H1 (cell line): Measurements from ENCODE around the gene PPP2R3A. TPM values are rescaled to one million over a fixed set of nuclear protein-coding genes. Genes with fewer than 3 reads are reported as not detected.

ENCODE experiments used
- CTCF ChIA-PET: fragments of 300-600 bp; sonication (Branson Sonifier 250); formaldehyde crosslinking; loops from one replicate; lab custom pipeline; 2021; ENCODE audit not compliant: partially characterized antibody; lab: Charles Lee
- POLR2A ChIA-PET: fragments of 300-600 bp; sonication (Branson Sonifier 250); formaldehyde crosslinking; loops from one replicate; lab custom pipeline; 2021; ENCODE audit warnings: inconsistent platforms; ENCODE audit not compliant: partially characterized antibody; lab: Charles Lee
- DNase-seq, 2 experiments: peaks; one replicate each; pipeline versions ENCODE4 v3.0.0 to v3.0.0-alpha.2; 2010 to 2022; ENCODE audit warnings: low spot score in 2 of 2, low read depth in 1 of 2, mixed read lengths in 1 of 2
- FAIRE-seq: peaks from 2 replicates; lab custom pipeline; 2011; peaks lifted over from hg19 to GRCh38; lab: Jason Lieb, UNC
- H2AFZ ChIP-seq: 2 replicates; pipeline ENCODE4 v1.8.1; 2012; ENCODE audit warnings: low read length, inconsistent platforms
- H2AK5ac ChIP-seq: 2 replicates; pipeline ENCODE4 v1.6.1; 2013; ENCODE audit warnings: low read depth, low read length
- H2BK120ac ChIP-seq: replicated peaks from 2 replicates; pipeline ENCODE3; 2013; ENCODE audit warnings: low read depth, low read length, inconsistent platforms
- H2BK12ac ChIP-seq: 2 replicates; pipeline ENCODE4 v1.6.1; 2013; ENCODE audit warnings: low read depth, low read length
- H2BK15ac ChIP-seq: 2 replicates; pipeline ENCODE4 v1.6.1; 2013; ENCODE audit warnings: low read length
- H2BK20ac ChIP-seq: 2 replicates; pipeline ENCODE4 v1.6.1; 2013; ENCODE audit warnings: low read length
- H2BK5ac ChIP-seq: 2 replicates; pipeline ENCODE4 v1.6.1; 2013; ENCODE audit warnings: low read depth, low read length
- H3K14ac ChIP-seq: 2 replicates; pipeline ENCODE4 v1.6.1; 2013; ENCODE audit warnings: inconsistent platforms; ENCODE audit not compliant: insufficient read length
- H3K18ac ChIP-seq: 2 replicates; pipeline ENCODE4 v1.6.1; 2013; ENCODE audit warnings: low read length; ENCODE audit errors: extremely low read depth
- H3K23ac ChIP-seq: 2 replicates; pipeline ENCODE4 v1.6.1; 2013; ENCODE audit warnings: inconsistent platforms; ENCODE audit not compliant: insufficient read length
- H3K23me2 ChIP-seq: 2 replicates; pipeline ENCODE4 v1.6.1; 2013; ENCODE audit warnings: low read depth, low read length
- H3K27ac ChIP-seq: 2 replicates; pipeline ENCODE4 v1.6.1; 2011; ENCODE audit warnings: low read depth, low read length, inconsistent platforms
- H3K27me3 ChIP-seq, 4 experiments: replicated peaks in 1 of 4; 1 replicate in 1 of 4; 2 replicates in 3 of 4; pipeline versions ENCODE4 v1.6.1 to v1.8.1; 2011 to 2013; ENCODE audit warnings: low read length in 3 of 4, mild to moderate bottlenecking in 3 of 4, inconsistent platforms in 2 of 4, mixed read lengths in 2 of 4, moderate library complexity in 1 of 4; ENCODE audit not compliant: control insufficient read depth in 3 of 4, insufficient read depth in 3 of 4; ENCODE audit errors: extremely low read depth in 1 of 4
- H3K36me3 ChIP-seq, 4 experiments: 2 replicates each; pipeline versions ENCODE4 v1.6.1 to v1.8.1; 2011 to 2013; ENCODE audit warnings: mild to moderate bottlenecking in 4 of 4, low read length in 3 of 4, moderate library complexity in 2 of 4, control low read depth in 1 of 4, inconsistent platforms in 1 of 4; ENCODE audit not compliant: insufficient read depth in 4 of 4, control insufficient read depth in 2 of 4
- H3K4ac ChIP-seq: replicated peaks from 2 replicates; pipeline ENCODE3; 2013; ENCODE audit warnings: low read length, low read depth, mixed read lengths, inconsistent platforms; ENCODE audit not compliant: insufficient read length
- H3K4me1 ChIP-seq, 4 experiments: replicated peaks in 1 of 4; 1 replicate in 1 of 4; 2 replicates in 3 of 4; pipeline versions ENCODE4 v1.6.1 to v1.8.1; 2011 to 2013; ENCODE audit warnings: low read length in 3 of 4, inconsistent platforms in 2 of 4, mixed read lengths in 1 of 4; ENCODE audit not compliant: insufficient read depth in 4 of 4, control insufficient read depth in 3 of 4
- H3K4me2 ChIP-seq, 2 experiments: 2 replicates each; pipeline versions ENCODE4 v1.6.1 to v1.8.1; 2011 to 2013; ENCODE audit warnings: low read depth in 2 of 2, low read length in 2 of 2, control low read depth in 1 of 2, inconsistent platforms in 1 of 2, mild to moderate bottlenecking in 1 of 2; ENCODE audit not compliant: insufficient read depth in 1 of 2
- H3K4me3 ChIP-seq, 4 experiments: fragments of 200-600, 300-600 bp in 1 of 4; sonication (generic), shearing (Covaris generic), sonication (Bioruptor Twin) in 1 of 4; 2 replicates each; pipeline versions ENCODE4 v1.5.1 to v1.8.1; 2011 to 2016; ENCODE audit warnings: low read length in 4 of 4, low read depth in 3 of 4, control low read depth in 2 of 4, inconsistent platforms in 2 of 4, mild to moderate bottlenecking in 2 of 4, mixed read lengths in 1 of 4, moderate library complexity in 1 of 4; ENCODE audit not compliant: insufficient read depth in 2 of 4; ENCODE audit errors: extremely low read depth in 1 of 4
- H3K56ac ChIP-seq: replicated peaks from 2 replicates; pipeline ENCODE3; 2013; ENCODE audit warnings: low read depth, mild to moderate bottlenecking, mixed read lengths, low read length, inconsistent platforms; ENCODE audit not compliant: insufficient read length
- H3K79me1 ChIP-seq: 2 replicates; pipeline ENCODE4 v1.6.1; 2013; ENCODE audit warnings: low read depth, low read length, control low read depth
- H3K79me2 ChIP-seq, 2 experiments: 2 replicates each; pipeline versions ENCODE4 v1.6.1 to v1.8.1; 2012 to 2013; ENCODE audit warnings: low read length in 2 of 2, mild to moderate bottlenecking in 2 of 2, inconsistent platforms in 1 of 2; ENCODE audit not compliant: insufficient read depth in 2 of 2, control insufficient read depth in 1 of 2
- H3K9ac ChIP-seq, 4 experiments: replicated peaks in 1 of 4; 1 replicate in 1 of 4; 2 replicates in 3 of 4; pipeline versions ENCODE4 v1.6.1 to v1.8.1; 2011 to 2013; ENCODE audit warnings: low read depth in 3 of 4, low read length in 3 of 4, control low read depth in 2 of 4, mild to moderate bottlenecking in 2 of 4, moderate library complexity in 2 of 4, inconsistent platforms in 1 of 4; ENCODE audit errors: extremely low read depth in 1 of 4
- H3K9me3 ChIP-seq, 2 experiments: 2 replicates each; pipeline versions ENCODE4 v1.6.1 to v1.8.1; 2012 to 2013; ENCODE audit warnings: mild to moderate bottlenecking in 2 of 2, moderate library complexity in 2 of 2, control low read depth in 1 of 2, inconsistent platforms in 1 of 2, low read depth in 1 of 2, low read length in 1 of 2, mixed read lengths in 1 of 2; ENCODE audit not compliant: insufficient read depth in 2 of 2
- H4K20me1 ChIP-seq, 2 experiments: replicated peaks in 1 of 2; 2 replicates each; pipeline versions ENCODE3 to v1.8.1; 2011 to 2013; ENCODE audit warnings: inconsistent platforms in 2 of 2, low read length in 2 of 2, mild to moderate bottlenecking in 1 of 2; ENCODE audit not compliant: insufficient read depth in 2 of 2, control insufficient read depth in 1 of 2
- H4K5ac ChIP-seq: 2 replicates; pipeline ENCODE4 v1.6.1; 2013; ENCODE audit warnings: low read length, low read depth, mixed read lengths, inconsistent platforms; ENCODE audit not compliant: insufficient read length
- H4K8ac ChIP-seq: 2 replicates; pipeline ENCODE4 v1.8.0; 2013; ENCODE audit warnings: mild to moderate bottlenecking, moderate library complexity, low read length, inconsistent platforms; ENCODE audit not compliant: insufficient read depth; ENCODE audit errors: extremely low read depth
- H4K91ac ChIP-seq: replicated peaks from 2 replicates; pipeline ENCODE3; 2013; ENCODE audit warnings: low read length, mixed read lengths, inconsistent platforms; ENCODE audit not compliant: insufficient read length
- CHD2 ChIP-seq: IDR thresholded peaks from 2 replicates; pipeline ENCODE4 v1.6.1; 2012; ENCODE audit warnings: low read length, improper control_type of control experiment
- EP300 ChIP-seq, 2 experiments: IDR thresholded peaks; 1 replicate in 1 of 2; 2 replicates in 1 of 2; pipeline ENCODE4 v1.6.1; 2011 to 2012; ENCODE audit warnings: low read depth in 2 of 2, low read length in 2 of 2, mild to moderate bottlenecking in 2 of 2, borderline replicate concordance in 1 of 2, inconsistent platforms in 1 of 2, moderate library complexity in 1 of 2
- GTF2F1 ChIP-seq: IDR thresholded peaks from 2 replicates; pipeline ENCODE4 v1.6.1; 2012; ENCODE audit warnings: low read depth, low read length, improper control_type of control experiment, borderline replicate concordance
- MAX ChIP-seq: IDR thresholded peaks from 2 replicates; pipeline ENCODE4 v1.6.1; 2012; ENCODE audit warnings: inconsistent platforms
- PHF8 ChIP-seq: fragments of 200-600 bp; sonication (generic); conservative IDR thresholded peaks from 2 replicates; pipeline ENCODE4 v1.7.1; 2012; ENCODE audit warnings: low read depth, mild to moderate bottlenecking, inconsistent platforms, low read length, moderate library complexity
- POLR2A ChIP-seq, 2 experiments: IDR thresholded peaks; 1 replicate in 1 of 2; 2 replicates in 1 of 2; pipeline ENCODE4 v1.6.1; 2011; ENCODE audit warnings: low read depth in 2 of 2, low read length in 2 of 2, mild to moderate bottlenecking in 2 of 2; ENCODE audit errors: control extremely low read depth in 1 of 2
- POU5F1 ChIP-seq: IDR thresholded peaks from 2 replicates; pipeline ENCODE4 v1.6.1; 2011; ENCODE audit warnings: low read depth, mild to moderate bottlenecking, low read length, moderate library complexity
- RFX5 ChIP-seq: IDR thresholded peaks from 2 replicates; pipeline ENCODE4 v1.6.1; 2011; ENCODE audit warnings: low read depth, low read length, improper control_type of control experiment, borderline replicate concordance
- USF2 ChIP-seq: IDR thresholded peaks from 2 replicates; pipeline ENCODE4 v1.6.1; 2011; ENCODE audit warnings: low read length, improper control_type of control experiment
- ZNF274 ChIP-seq: IDR thresholded peaks from 2 replicates; pipeline ENCODE4 v1.7.0; 2012; ENCODE audit warnings: low read length, borderline replicate concordance; ENCODE audit errors: extremely low read depth
- WGBS, 2 experiments: shearing (Covaris generic) in 1 of 2; methylation state at CpG; one replicate each; pipeline versions ENCODE4 v1.1.6 to v1.1.7; 2013 to 2015; ENCODE audit warnings: low lambda C conversion rate in 2 of 2, mixed read lengths in 2 of 2, inconsistent platforms in 1 of 2, low coverage in 1 of 2, missing lambda C conversion rate in 1 of 2; ENCODE audit not compliant: insufficient replicate concordance in 2 of 2, insufficient coverage in 1 of 2, insufficient read length in 1 of 2; ENCODE audit errors: extremely low coverage in 1 of 2, missing lambda C conversion rate in 1 of 2; 5-methylcytosine and 5-hydroxymethylcytosine counted together
- polyA plus RNA-seq, 7 experiments: library from polyadenylated mRNA; depleted of rRNA in 3 of 7; stranded (reverse) in 5 of 7; unstranded in 2 of 7; fragments of >200 nt in 5 of 7; fragments of 200-250 nt in 2 of 7; gene quantifications; 1 replicate in 5 of 7; 2 replicates in 1 of 7; 4 replicates in 1 of 7; pipeline versions ENCODE4 v1.2.1 to v1.2.3, GENCODE V29; 2011 to 2013; ENCODE audit warnings: missing spikeins in 2 of 7, mixed read lengths in 2 of 7
- total RNA-seq: library from RNA; stranded (reverse); fragmentation: NEBNext Ultra II Directional; extraction: Animal tissue kit (Norgen Biotek cat#: 25700); gene quantifications from 2 replicates; pipeline ENCODE4 v1.2.1, GENCODE V29; 2021
- TF ChIP-seq, protein P1 (sequence below): IDR thresholded peaks from 2 replicates; pipeline ENCODE4 v1.6.1; 2011; ENCODE audit warnings: low read depth, mild to moderate bottlenecking, low read length; ENCODE audit not compliant: insufficient read depth

The PPP2R3A gene
- total and polyA plus RNA-seq, 2 of the 8 experiments (the other 6 are each of a cell fraction or from before 2014, with no cell fraction given), result 4.1 to 15.2 TPM

GRCh38 chr3:136177876-136178275 lies 212.3 kb downstream of the PPP2R3A start:
- H2BK20ac ChIP-seq, result no peak overlapping the region
- H4K91ac ChIP-seq, result no peak overlapping the region
- FAIRE-seq, result no peak
- no peak overlapping the region for H3K14ac ChIP-seq
- no peak overlapping the region for H3K27ac ChIP-seq
- H3K9me3 ChIP-seq, result no peaks in the 10 kb centered on the region
- peaks cover 24 to 97% of the 10 kb centered on the region in 2 experiments for H3K79me2 ChIP-seq
- no peak overlapping the region for H3K4ac ChIP-seq
- no peaks in the 10 kb centered on the region; the same call in 1 of the 2 replicates for H3K23me2 ChIP-seq
- H3K4me2 ChIP-seq, result no peak overlapping the region
- H4K20me1 ChIP-seq, result peaks cover 13 to 21% of the 10 kb centered on the region in 2 experiments
- no peak overlapping the region for H3K23ac ChIP-seq
- no peak overlapping the region for H4K5ac ChIP-seq
- H3K4me1 ChIP-seq, result peaks cover 0 to 3% (median 0%) of the 10 kb centered on the region in 4 experiments; a peak in 1 of 7 replicates
- ChIA-PET CTCF (interaction anchor here (0.9 to 1.0 kb wide), 2 partner anchors 12 to 843 kb away, joined by 3 read pairs; no protein-coding TSS in a partner anchor), POLR2A (interaction anchor here (1.2 to 12.1 kb wide), 3 partner anchors 10 to 18 kb away, joined by 3 to 86 read pairs (median 3); partner anchors contain the start of gene MSL2)
- no peak overlapping the region for H3K9ac ChIP-seq
- H2BK15ac ChIP-seq, result no peak overlapping the region
- no peak overlapping the region for H3K4me3 ChIP-seq
- no peak overlapping the region for H4K8ac ChIP-seq
- H2BK120ac ChIP-seq, result no peak overlapping the region
- no peak for DNase-seq
- no peaks in the 10 kb centered on the region for H3K36me3 ChIP-seq
- H2BK5ac ChIP-seq, result no peak overlapping the region
- H3K56ac ChIP-seq, result no peak overlapping the region
- no peak overlapping the region for H2AFZ ChIP-seq
- no peaks in the 10 kb centered on the region for H3K27me3 ChIP-seq
- no peak overlapping the region for H2BK12ac ChIP-seq
- peaks cover 2% of the 10 kb centered on the region; the same call in 1 of the 2 replicates for H3K79me1 ChIP-seq
- no peak overlapping the region for H2AK5ac ChIP-seq
- TF ChIP-seq GTF2F1 (no peak), RFX5 (no peak), CHD2 (no peak), PHF8 (no peak), POU5F1 (no peak), ZNF274 (no peak), POLR2A (IDR thresholded peaks at IDR 0.05; ENCODE audit: control extremely low read depth in 1 of 2, low read depth in 2 of 2, low read length in 2 of 2) (no peak), MAX (no peak), EP300 (IDR thresholded peaks at IDR 0.05; ENCODE audit: borderline replicate concordance in 1 of 2, low read depth in 2 of 2, low read length in 2 of 2) (no peak), USF2 (no peak)
- TF ChIP-seq, protein P1, sequence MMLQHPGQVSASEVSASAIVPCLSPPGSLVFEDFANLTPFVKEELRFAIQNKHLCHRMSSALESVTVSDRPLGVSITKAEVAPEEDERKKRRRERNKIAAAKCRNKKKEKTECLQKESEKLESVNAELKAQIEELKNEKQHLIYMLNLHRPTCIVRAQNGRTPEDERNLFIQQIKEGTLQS, result no peak
- whole genome bisulfite sequencing, 2 experiments, result 94% methylated on average over 4 of the region's 4 CpGs; no CpG with 5 or more reads in 1 of the 2 experiments
- no peak overlapping the region for H3K18ac ChIP-seq
